DMS53 treated with DMSO at 0.1 percent for 48 hours (cell line): ENCODE results near the gene EDA2R.

ENCODE experiments used
- DNase-seq: peaks from one replicate; lab custom pipeline; 2025; ENCODE audit not compliant: unreplicated experiment; lab: John Stamatoyannopoulos, UW

Gene EDA2R, protein sequence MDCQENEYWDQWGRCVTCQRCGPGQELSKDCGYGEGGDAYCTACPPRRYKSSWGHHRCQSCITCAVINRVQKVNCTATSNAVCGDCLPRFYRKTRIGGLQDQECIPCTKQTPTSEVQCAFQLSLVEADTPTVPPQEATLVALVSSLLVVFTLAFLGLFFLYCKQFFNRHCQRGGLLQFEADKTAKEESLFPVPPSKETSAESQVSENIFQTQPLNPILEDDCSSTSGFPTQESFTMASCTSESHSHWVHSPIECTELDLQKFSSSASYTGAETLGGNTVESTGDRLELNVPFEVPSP

DNA sequence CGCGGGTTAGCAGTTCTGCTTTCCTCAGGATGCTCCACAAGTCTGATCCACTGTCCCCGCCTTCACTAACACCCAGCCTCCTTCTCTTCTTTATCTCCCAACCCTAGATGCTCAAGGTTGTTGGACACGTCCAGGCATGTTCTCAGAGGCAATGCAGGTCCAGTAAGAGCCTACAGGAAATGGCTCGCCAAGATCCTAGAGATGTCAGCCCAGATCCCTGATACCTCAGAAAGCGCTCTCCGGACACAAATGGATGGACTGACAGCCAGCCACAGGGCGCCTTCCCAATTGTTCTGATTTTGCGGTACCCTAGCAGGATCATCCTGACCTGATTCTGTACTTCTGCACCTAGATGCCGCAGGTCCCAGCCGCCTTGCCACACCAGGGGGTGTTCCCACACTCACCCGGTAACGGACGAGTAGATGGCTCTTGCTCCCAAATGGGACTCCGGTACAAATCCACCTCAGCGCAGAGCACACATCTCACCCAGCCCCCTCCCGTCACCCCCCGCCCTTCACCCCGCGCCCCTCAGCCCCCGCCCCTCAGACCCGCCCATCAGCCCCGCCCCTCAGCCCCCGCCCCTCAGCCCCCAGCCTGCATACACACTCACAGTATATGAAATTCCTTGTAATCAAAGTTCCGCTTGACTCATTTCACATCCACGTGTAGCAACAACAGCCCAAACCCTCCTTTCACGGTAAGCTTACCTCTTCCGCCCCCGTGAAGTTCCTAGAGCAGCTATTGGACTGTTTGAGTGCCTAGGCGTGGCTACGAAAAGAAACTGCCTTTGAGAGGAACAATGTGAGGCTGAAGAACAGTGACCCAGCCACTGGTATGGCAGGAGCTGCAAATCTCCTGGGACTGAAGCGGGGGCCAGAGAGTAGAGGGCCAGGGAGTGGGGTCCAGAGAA, at the start of gene EDA2R:
TSS of gene EDA2R (minus strand) at position 488 of the 910 bp plus-strand sequence. CDS start 23,058 bp downstream, outside the sequence.
- no peak for DNase-seq

GRCh38 chrX:66684196-66684595, 45.3 kb upstream of the EDA2R start:
- DNase-seq: no peak

- no peak for DNase-seq
These were observed 41.6 kb upstream of the EDA2R start for GRCh38 chrX:66680451-66680850.

DNA sequence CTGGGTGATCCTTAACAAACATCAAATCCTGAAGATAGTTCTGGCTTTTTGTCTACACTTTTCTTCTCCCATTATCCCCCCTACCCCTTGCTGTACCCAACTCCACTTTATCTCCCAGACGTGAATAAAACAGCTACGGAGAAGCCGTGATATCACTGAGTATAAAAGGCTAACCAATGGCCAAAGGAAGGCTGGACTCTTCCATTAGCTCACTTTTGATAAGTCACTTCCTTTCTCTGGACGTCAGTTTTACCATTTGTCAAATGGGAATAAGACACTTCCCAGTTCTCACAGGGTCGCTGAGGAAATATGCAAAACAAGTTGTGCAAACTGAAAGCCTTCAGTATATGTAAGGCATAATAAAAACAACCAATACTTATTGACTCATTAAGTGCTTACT, 38.6 kb upstream of the EDA2R start:
- DNase-seq: no peak

GRCh38 chrX:66676990-66677389, 38.1 kb upstream of the EDA2R start:
- no peak for DNase-seq

- no peak for DNase-seq
These were observed 37.5 kb upstream of the EDA2R start for GRCh38 chrX:66676413-66676812.

DNA sequence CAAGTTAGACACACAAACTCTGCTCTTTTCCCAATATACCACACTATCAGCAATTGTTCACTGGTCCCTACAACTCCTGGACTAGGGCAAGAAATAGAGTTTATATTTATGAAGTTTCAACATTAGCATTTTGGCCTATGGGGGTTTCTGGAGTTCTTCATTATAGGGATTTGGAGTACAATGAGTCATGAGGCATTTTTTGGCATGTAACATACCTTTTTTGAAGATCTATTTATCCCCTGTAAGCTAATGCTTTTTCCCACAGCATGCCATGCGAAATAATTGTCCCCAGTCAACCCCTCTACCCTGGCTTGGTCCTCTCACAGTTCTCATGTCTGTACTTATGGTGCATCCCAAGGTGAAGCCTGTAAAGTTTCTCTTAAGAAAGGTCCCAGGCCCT, 36.7 kb upstream of the EDA2R start:
- no peak for DNase-seq

DNA sequence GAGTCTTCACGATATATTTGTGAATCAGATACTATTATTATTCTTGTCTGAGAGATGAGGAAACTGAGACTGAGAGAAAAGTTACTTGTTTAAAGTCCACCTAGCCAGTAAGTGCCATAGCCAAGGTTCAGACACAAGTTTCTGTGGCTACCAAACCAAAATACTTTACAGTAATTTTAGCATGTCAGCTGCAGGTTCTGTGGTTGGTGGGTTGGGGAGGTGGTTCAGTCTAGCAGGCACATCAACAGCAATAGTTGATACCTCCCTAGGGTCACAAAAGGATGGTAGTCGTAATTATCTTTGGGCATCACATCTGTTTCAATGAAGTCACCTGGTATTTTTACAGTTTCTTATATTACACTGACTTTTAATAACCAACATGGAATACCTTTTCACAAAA, 35.6 kb upstream of the EDA2R start:
- no peak for DNase-seq

DNA sequence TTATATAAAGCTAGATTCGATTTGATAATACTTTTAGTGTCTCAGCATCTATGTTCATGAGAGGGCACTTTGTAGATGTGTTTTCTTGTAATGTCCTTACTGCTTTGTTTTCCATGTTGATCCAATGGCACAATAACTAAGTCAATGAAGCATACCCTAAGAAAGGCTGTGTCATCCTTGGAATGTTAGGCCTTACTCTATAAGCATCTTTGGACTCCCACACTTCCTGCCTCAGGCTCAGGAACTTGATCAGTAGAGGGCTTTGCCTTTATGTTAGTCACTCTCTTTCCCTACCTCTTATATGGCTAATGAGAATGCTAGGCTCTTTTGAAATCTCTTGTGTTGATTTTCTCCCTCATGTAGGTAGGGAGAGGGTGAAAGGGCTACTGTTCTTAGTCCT, 33.2 kb upstream of the EDA2R start:
- DNase-seq: no peak

GRCh38 chrX:66654411-66654810, 15.5 kb upstream of the EDA2R start:
- DNase-seq: no peak

DNA sequence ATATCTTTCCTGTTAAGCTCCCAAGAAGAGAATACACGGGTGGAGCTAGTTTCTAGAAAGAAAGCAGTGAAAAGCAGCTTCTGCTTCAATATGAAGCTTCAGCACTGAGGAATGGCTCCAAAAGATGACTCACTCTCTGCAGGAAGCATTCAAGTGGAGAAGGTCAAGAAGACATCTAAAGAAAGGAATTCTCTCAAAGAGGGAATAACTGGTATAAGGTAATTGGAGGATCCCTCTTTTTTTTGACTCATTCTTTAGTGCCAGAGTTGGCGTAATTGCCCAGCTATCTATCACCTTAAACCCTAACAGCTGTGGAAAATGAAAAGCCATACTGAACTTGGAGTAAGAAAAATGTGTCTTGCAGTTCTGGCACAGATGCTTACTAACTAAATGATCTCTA, 3.5 kb downstream of the EDA2R start:
- DNase-seq: no peak

GRCh38 chrX:66634272-66634671, 4.6 kb downstream of the EDA2R start:
- no peak for DNase-seq

GRCh38 chrX:66633541-66633940, 5.3 kb downstream of the EDA2R start:
- no peak for DNase-seq

- no peak for DNase-seq
These were observed 5.9 kb downstream of the EDA2R start for GRCh38 chrX:66632981-66633380.

DNA sequence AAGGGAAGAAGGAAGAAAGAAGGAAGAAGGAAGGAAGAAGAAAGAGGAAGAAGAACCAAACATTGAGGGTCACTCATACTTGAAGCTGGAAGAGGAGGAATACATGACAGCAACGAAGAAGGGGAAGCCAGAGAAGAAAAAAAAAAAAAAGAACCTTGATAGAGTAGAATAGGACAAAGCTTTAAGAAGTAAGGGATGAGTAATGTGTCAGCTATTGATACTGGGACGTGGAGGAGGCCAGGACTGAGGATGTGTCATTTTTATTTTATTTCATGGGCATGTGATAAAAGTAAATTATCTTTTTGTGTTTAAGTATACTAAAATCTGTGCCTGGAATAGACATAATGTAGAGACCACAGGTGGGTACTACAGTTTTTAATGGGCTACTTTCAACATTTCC, 6.4 kb downstream of the EDA2R start:
- DNase-seq: no peak

- no peak for DNase-seq
These were observed 13.4 kb downstream of the EDA2R start for GRCh38 chrX:66625525-66625924.

DNA sequence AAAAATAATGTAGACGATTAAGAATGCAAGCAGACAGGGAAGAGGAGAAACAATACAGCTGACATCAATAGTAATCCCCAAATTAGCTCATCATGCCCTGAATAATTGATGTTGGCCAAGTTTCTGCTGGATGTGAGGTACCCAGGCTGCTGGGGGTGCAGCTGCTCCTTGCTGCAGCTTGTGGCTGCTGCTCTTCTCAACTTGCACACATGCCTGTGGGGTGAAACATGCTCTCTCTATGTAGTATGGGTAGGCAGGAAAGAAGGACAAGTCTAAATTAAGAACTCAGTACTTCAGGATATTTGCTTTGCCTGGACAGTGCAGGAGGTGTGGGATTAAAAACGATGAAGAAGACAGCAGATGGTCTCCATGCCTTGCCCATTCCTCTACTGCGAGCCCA, 16.7 kb downstream of the EDA2R start:
- DNase-seq: no peak

DNA sequence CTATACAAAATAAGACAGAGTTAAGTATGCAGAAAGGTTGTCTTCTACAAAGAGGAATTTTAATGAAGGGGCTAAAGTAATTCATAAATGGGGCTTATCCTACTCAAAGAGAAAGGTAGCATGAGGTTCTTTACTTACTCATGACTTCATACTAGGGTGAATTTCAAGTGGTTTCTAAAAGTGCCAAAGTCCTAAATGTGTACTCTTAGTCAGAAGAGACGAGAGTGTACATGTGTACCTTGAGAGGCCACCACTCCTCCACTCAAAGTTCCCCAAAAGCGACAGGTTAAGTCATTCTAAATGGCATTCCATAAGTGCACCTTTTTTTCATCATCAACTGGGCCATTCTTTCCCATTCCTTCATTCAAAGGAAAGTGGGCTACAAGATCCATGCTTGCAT, 21.9 kb downstream of the EDA2R start:
- no peak for DNase-seq

DNA sequence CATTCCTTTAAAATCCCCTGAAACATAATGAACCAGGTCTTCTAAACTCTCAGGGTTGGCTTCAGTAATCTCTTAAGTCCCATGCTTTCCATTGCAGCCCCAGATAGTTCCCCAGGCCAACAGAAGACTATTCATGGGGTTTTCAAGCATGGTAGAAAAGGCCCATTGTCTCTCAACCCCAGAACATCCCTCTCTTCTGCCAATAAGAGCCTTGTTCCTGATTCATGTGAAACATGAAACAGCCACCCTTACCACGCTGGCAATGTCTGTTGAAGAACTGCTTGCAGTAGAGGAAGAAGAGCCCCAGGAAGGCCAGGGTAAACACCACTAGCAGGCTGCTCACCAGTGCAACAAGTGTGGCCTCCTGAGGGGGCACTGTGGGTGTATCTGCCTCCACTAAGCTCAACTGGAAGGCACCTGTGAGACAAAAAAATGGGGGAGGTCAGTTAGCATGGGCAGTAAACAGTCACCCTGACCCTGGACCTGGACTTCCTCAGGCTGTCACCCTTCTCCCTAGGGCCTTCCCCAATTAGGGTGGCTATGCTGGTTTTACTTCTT, 36.4 kb downstream of the EDA2R start:
- DNase-seq: no peak

DNA sequence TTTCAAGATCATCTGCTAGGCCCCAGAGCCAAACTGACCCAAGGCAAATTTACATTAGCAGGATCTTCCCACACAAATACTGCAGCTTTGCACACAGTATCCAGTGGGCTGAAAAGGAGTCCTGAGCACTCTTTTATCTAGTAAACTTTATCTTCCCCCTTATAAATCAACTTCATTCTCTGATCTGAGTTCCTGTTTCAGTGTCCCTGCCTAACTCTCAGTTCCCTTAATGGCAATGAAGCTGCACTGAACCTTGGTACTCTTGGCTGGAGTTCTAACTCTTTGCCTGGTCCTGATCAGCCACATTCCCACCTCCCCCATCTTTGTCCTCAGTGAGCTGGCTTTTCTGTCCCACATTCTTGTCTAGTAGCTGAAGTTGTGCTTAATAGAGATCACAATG, 37.4 kb downstream of the EDA2R start:
- DNase-seq: no peak

DNA sequence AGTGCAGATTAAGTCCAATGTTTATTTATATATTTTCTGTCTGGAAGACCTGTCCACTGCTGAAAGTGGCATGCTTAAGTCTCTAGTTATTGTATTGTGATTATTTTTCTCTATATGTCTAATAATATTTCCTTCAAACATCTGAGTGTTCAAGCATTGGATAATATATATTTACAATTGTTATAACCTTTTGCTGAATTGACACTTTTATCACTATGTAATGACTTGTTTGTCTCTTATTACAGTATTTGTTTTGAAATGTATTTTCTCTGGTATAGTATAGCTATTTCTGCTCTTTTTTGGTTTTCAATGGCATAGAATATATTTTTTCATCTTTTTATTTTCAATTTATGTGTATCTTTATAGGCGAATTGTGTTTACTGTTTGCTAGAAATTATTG, 59.7 kb downstream of the EDA2R start:
- DNase-seq: no peak

DNA sequence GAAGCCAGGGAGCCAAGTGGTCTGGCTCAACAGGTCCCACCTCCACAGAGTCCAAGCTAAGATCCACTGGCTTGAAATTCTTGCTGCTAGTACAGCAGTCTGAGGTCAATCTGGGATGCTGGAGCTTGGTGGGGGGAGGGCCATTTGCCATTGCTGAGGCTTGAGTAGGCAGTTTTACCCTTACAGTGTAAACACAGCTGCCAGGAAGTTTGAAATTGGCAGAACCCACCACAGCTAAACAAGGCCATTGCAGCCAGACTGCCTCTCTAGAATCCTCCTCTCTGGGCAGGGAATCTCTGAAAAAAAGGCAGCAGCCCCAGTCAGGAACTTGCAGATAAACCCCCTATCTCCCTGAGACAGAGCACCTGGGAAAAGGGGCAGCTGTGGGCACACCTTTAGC, 84.9 kb downstream of the EDA2R start:
- no peak for DNase-seq
